GM18526 (cell line): Measurements from ENCODE around the gene CLEC16A.

Experiments used
- POLR2A ChIP-seq: IDR thresholded peaks from 3 replicates; pipeline ENCODE4 v1.6.1; 2011; ENCODE audit not compliant: insufficient read length; ENCODE audit errors: extremely low read depth

Gene CLEC16A

GRCh38 chr16:11074131-11074530 lies 129.8 kb downstream of the CLEC16A start:
- no peak for TF ChIP-seq POLR2A

GRCh38 chr16:11075163-11075562 lies 130.8 kb downstream of the CLEC16A start:
- TF ChIP-seq POLR2A, result no peak

- no peak for TF ChIP-seq POLR2A
Measured at GRCh38 chr16:11076259-11077018, 132.1 kb downstream of the CLEC16A start.

- TF ChIP-seq POLR2A, result no peak
Measured at GRCh38 chr16:11078812-11079459, 134.6 kb downstream of the CLEC16A start.

GRCh38 chr16:11079652-11080187 lies 135.4 kb downstream of the CLEC16A start:
- no peak for TF ChIP-seq POLR2A

- no peak for TF ChIP-seq POLR2A
Measured at GRCh38 chr16:11080327-11080967, 136.1 kb downstream of the CLEC16A start.

GRCh38 chr16:11080999-11081630 lies 136.8 kb downstream of the CLEC16A start:
- TF ChIP-seq POLR2A, result no peak

- no peak for TF ChIP-seq POLR2A
Measured at GRCh38 chr16:11082108-11082859, 137.9 kb downstream of the CLEC16A start.

GRCh38 chr16:11082860-11083388 lies 138.6 kb downstream of the CLEC16A start:
- TF ChIP-seq POLR2A, result no peak

GRCh38 chr16:11084484-11084875 lies 140.1 kb downstream of the CLEC16A start:
- no peak for TF ChIP-seq POLR2A

GRCh38 chr16:11084876-11085485 lies 140.6 kb downstream of the CLEC16A start:
- TF ChIP-seq POLR2A, result no peak

GRCh38 chr16:11085916-11086315 lies 141.6 kb downstream of the CLEC16A start:
- no peak for TF ChIP-seq POLR2A

GRCh38 chr16:11087691-11088073 lies 143.3 kb downstream of the CLEC16A start:
- TF ChIP-seq POLR2A, result no peak

GRCh38 chr16:11088074-11088730 lies 143.8 kb downstream of the CLEC16A start:
- TF ChIP-seq POLR2A, result no peak
